WTC11 (cell line): ENCODE measurements around the gene FAM227B. TPM values are rescaled to one million over a fixed set of nuclear protein-coding genes. Genes with fewer than 3 reads are reported as not detected.

Experiments used
- ATAC-seq: fragments of 200-7000 bp; cut with Tn5 transposase; 2 replicates; pipeline ENCODE4 v1.10.0; 2021; ENCODE audit warnings: mild to moderate bottlenecking, moderate library complexity
- CTCF ChIA-PET: fragments of 300-600 bp; sonication (Branson Sonifier 250); formaldehyde crosslinking; loops from one replicate; lab custom pipeline; 2021; ENCODE audit warnings: antibody characterized with exemption; lab: Charles Lee
- POLR2A ChIA-PET: fragments of 350-600 bp; sonication (Branson Sonifier 250); formaldehyde crosslinking; loops from one replicate; lab custom pipeline; 2021; ENCODE audit warnings: antibody characterized with exemption; lab: Charles Lee
- DNase-seq: peaks from one replicate; pipeline ENCODE4 v3.0.0; 2021; ENCODE audit warnings: low spot score
- H3K27ac Mint-ChIP-seq: 2 replicates; pipeline ENCODE4 v1.8.0; 2021; ENCODE audit warnings: mixed read lengths
- H3K27me3 Mint-ChIP-seq: 2 replicates; pipeline ENCODE4 v1.8.0; 2021; ENCODE audit warnings: low read depth, mild to moderate bottlenecking, moderate library complexity, mixed read lengths
- H3K36me3 Mint-ChIP-seq: 2 replicates; pipeline ENCODE4 v1.8.0; 2021; ENCODE audit warnings: mixed read lengths
- H3K4me1 Mint-ChIP-seq: 2 replicates; pipeline ENCODE4 v1.8.0; 2022; ENCODE audit warnings: mixed read lengths
- H3K4me3 Mint-ChIP-seq: 2 replicates; pipeline ENCODE4 v1.8.0; 2021; ENCODE audit warnings: mild to moderate bottlenecking, moderate library complexity, mixed read lengths
- H3K9me3 Mint-ChIP-seq: 2 replicates; pipeline ENCODE4 v1.8.0; 2021; ENCODE audit warnings: mixed read lengths
- ARID4B ChIP-seq: sonication (generic); formaldehyde crosslinking; IDR thresholded peaks from 2 replicates; pipeline ENCODE4 v1.8.0; 2023; ENCODE audit warnings: missing genetic modification reagents, mild to moderate bottlenecking, borderline replicate concordance
- FOXK1 ChIP-seq: sonication (generic); formaldehyde crosslinking; IDR thresholded peaks from 2 replicates; pipeline ENCODE4 v1.8.0; 2022; ENCODE audit warnings: mild to moderate bottlenecking, moderate library complexity, missing genetic modification reagents
- GTF2I ChIP-seq: fragments of 250-450 bp; sonication (Bioruptor Pico); conservative IDR thresholded peaks from 2 replicates; pipeline ENCODE4 v1.4.0; 2021; ENCODE audit warnings: mild to moderate bottlenecking
- IRF2 ChIP-seq: sonication (generic); formaldehyde crosslinking; IDR thresholded peaks from 2 replicates; pipeline ENCODE4 v1.8.0; 2022; ENCODE audit warnings: low read depth, missing genetic modification reagents, borderline replicate concordance
- MAX ChIP-seq: sonication (generic); formaldehyde crosslinking; IDR thresholded peaks from 2 replicates; pipeline ENCODE4 v1.8.0; 2022; ENCODE audit warnings: mild to moderate bottlenecking, missing genetic modification reagents
- NFATC4 ChIP-seq: fragments of 250-450 bp; sonication (Bioruptor Pico); IDR thresholded peaks from 2 replicates; pipeline ENCODE4 v1.9.0; 2021; ENCODE audit warnings: mild to moderate bottlenecking
- NR2C2 ChIP-seq: sonication (generic); formaldehyde crosslinking; IDR thresholded peaks from 2 replicates; pipeline ENCODE4 v1.8.0; 2022; ENCODE audit warnings: mild to moderate bottlenecking, missing genetic modification reagents
- RORB ChIP-seq: fragments of 250-450 bp; sonication (Bioruptor Pico); IDR thresholded peaks from 2 replicates; pipeline ENCODE4 v1.9.0; 2021; ENCODE audit warnings: mild to moderate bottlenecking
- STAT6 ChIP-seq: sonication (generic); formaldehyde crosslinking; conservative IDR thresholded peaks from 2 replicates; pipeline ENCODE4 v1.8.1; 2023; ENCODE audit warnings: mild to moderate bottlenecking, low read depth, missing genetic modification reagents, moderate library complexity
- TEAD4 ChIP-seq: sonication (generic); formaldehyde crosslinking; IDR thresholded peaks from 2 replicates; pipeline ENCODE4 v1.8.0; 2022; ENCODE audit warnings: mild to moderate bottlenecking, missing genetic modification reagents
- ZNF138 ChIP-seq: sonication (generic); formaldehyde crosslinking; conservative IDR thresholded peaks from 2 replicates; pipeline ENCODE4 v1.8.1; 2022; ENCODE audit warnings: mild to moderate bottlenecking, moderate library complexity, missing genetic modification reagents
- total RNA-seq: library from RNA; stranded (reverse); gene quantifications from 3 replicates; pipeline ENCODE4 v1.2.3, GENCODE V29; 2021
- TF ChIP-seq, protein P1 (sequence below): sonication (generic); formaldehyde crosslinking; conservative IDR thresholded peaks from 2 replicates; pipeline ENCODE4 v1.8.1; 2022; ENCODE audit warnings: mild to moderate bottlenecking, missing genetic modification reagents
- TF ChIP-seq, protein P2 (sequence below): sonication (generic); formaldehyde crosslinking; IDR thresholded peaks from 2 replicates; pipeline ENCODE4 v1.8.1; 2023; ENCODE audit warnings: mild to moderate bottlenecking, missing genetic modification reagents
- TF ChIP-seq, protein P3 (sequence below): fragments of 250-450 bp; sonication (Bioruptor Pico); IDR thresholded peaks from 2 replicates; pipeline ENCODE4 v1.9.0; 2021; ENCODE audit warnings: moderate library complexity, mild to moderate bottlenecking, inconsistent platforms, borderline replicate concordance

Gene FAM227B
- total RNA-seq, 1 experiment from 2014 or later = 6.8 TPM

GRCh38 chr15:49286649-49287404 lies 333.8 kb downstream of the FAM227B start:
- ChIA-PET POLR2A (no interaction called here), CTCF (no interaction called here)
- Mint-ChIP-seq H3K27ac (no peak overlapping the region), H3K4me1 (peaks cover 27% of the 10 kb centered on the region), H3K27me3 (no peaks in the 10 kb centered on the region), H3K9me3 (no peaks in the 10 kb centered on the region; the same call in 1 of the 2 replicates), H3K4me3 (no peak overlapping the region), H3K36me3 (peaks cover 15% of the 10 kb centered on the region)
- ATAC-seq (no peak), DNase-seq (no peak)
- TF ChIP-seq RORB = peak; percentile 72; the same call in 1 of the 2 replicates
- TF ChIP-seq TEAD4 (CRISPR knock-in tag) = no peak

GRCh38 chr15:49282366-49282765 lies 338.3 kb downstream of the FAM227B start:
- Mint-ChIP-seq H3K9me3 (no peaks in the 10 kb centered on the region; the same call in 1 of the 2 replicates), H3K36me3 (peaks cover 15% of the 10 kb centered on the region)
- ATAC-seq = no peak
- POLR2A ChIA-PET = no interaction called here
- TF ChIP-seq FOXK1 (no peak), NR2C2 (CRISPR knock-in tag) (no peak), ARID4B (no peak), NFATC4 (CRISPR knock-in tag) (no peak), ZNF138 (CRISPR knock-in tag) (no peak), IRF2 (CRISPR knock-in tag) (no peak), MAX (CRISPR knock-in tag) (no peak), GTF2I (CRISPR knock-in tag) (no peak), STAT6 (CRISPR knock-in tag) (no peak)
- TF ChIP-seq, protein P1, sequence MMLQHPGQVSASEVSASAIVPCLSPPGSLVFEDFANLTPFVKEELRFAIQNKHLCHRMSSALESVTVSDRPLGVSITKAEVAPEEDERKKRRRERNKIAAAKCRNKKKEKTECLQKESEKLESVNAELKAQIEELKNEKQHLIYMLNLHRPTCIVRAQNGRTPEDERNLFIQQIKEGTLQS (CRISPR knock-in tag) = no peak
- TF ChIP-seq, protein P2, sequence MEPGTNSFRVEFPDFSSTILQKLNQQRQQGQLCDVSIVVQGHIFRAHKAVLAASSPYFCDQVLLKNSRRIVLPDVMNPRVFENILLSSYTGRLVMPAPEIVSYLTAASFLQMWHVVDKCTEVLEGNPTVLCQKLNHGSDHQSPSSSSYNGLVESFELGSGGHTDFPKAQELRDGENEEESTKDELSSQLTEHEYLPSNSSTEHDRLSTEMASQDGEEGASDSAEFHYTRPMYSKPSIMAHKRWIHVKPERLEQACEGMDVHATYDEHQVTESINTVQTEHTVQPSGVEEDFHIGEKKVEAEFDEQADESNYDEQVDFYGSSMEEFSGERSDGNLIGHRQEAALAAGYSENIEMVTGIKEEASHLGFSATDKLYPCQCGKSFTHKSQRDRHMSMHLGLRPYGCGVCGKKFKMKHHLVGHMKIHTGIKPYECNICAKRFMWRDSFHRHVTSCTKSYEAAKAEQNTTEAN (CRISPR knock-in tag) = no peak
- TF ChIP-seq, protein P3, sequence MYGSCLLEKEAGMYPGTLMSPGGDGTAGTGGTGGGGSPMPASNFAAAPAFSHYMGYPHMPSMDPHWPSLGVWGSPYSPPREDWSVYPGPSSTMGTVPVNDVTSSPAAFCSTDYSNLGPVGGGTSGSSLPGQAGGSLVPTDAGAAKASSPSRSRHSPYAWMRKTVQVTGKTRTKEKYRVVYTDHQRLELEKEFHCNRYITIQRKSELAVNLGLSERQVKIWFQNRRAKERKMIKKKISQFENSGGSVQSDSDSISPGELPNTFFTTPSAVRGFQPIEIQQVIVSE (CRISPR knock-in tag) = no peak
- TF ChIP-seq, all 79 proteins: peak for 0
- Mint-ChIP-seq H3K4me1 (peaks cover 16% of the 10 kb centered on the region), H3K27me3 (no peaks in the 10 kb centered on the region), H3K27ac (no peak overlapping the region), H3K4me3 (no peak overlapping the region)
- CTCF ChIA-PET = interaction anchor here (1.5 kb wide), 1 partner anchor 189 kb away, joined by 5 read pairs; no protein-coding TSS in a partner anchor
- DNase-seq = no peak
